Measurements from ENCODE around the gene BHLHE40.

The BHLHE40 gene

DNA sequence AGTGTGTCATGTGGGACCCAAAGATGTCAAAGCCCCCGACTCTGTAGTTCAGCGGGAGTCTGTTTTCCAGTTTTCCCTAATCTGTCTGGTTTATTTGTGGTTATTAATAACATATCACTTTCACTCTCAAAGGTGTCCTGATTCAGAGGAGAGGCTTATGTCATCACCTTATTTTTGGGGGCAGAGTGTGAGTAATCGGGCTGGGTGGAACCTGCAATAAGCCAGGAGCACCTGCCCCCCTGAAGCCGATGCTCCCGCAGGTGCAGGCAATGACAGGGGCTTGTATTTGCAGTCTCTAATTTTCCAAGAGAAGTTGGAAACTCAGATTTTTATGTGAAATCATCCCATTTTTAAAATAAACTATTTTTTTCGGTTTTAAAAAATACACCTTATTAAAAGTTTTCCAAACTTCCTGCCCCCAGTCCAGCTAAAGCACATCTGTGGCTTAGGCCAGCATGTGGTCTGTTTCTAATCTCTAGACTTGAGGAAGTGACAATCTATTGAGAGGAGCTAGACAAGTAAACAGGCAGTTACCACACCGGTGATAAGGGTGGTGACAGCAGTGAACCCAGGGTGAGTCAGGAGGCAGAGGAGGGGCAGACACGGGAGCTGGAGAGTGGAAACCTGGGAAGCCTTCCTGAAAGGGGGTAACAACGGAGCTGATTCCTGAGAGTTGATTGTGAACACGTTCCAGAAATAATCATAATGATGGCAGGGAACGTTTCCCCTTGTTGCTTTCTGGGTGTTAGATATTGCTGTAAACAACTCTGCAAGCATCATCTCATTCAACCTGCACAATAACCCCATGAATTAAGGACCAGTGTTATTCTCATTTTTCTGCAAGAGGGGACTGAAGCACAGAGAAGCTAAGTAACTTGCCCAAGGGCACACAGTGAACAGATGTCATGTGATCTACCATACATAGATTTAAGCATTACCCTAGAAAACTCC lies 37.2 kb downstream of the BHLHE40 start:
- DNase-seq (ENCODE audit: low read depth in 2 of 2, low spot score in 1 of 2): no peak

DNA sequence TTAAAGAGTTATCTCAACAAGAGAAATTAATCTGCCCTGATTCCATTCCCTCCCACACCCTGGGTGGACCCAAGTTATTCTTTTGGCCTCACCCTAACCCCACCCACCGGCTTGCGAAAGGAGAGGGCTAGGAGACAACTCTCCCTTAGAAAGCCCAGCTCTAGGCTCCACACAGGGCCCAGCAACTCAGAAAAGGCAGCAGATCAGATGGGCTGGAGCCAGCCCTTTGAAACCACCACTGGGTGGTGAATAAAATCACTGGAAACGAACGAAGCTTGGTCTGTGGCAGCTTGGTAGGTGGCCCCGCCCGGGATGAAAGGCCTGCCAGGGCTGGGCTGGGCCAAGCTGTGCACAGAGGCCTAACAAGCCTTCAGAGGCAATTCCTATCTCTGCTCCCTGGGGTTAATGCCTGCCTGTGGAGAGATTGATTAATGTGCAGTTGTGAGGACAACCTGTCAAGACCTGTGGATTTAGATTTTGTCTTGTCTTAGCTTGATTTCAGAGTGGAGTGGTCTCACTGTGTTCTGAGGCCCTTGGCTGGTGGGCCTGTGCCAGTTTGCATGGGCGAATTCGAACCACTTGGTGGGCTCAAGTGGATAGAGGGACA lies 38.8 kb downstream of the BHLHE40 start:
- DNase-seq (ENCODE audit: low read depth in 2 of 2, low spot score in 1 of 2): no peak

GRCh38 chr3:5019411-5020241 lies 40.4 kb downstream of the BHLHE40 start:
- DNase-seq (ENCODE audit: low read depth in 2 of 2, low spot score in 1 of 2): peak; percentile 59 to 63

- no peak for DNase-seq (ENCODE audit: low read depth in 2 of 2, low spot score in 1 of 2)
These were observed 41.0 kb downstream of the BHLHE40 start for GRCh38 chr3:5020242-5020722.

DNA sequence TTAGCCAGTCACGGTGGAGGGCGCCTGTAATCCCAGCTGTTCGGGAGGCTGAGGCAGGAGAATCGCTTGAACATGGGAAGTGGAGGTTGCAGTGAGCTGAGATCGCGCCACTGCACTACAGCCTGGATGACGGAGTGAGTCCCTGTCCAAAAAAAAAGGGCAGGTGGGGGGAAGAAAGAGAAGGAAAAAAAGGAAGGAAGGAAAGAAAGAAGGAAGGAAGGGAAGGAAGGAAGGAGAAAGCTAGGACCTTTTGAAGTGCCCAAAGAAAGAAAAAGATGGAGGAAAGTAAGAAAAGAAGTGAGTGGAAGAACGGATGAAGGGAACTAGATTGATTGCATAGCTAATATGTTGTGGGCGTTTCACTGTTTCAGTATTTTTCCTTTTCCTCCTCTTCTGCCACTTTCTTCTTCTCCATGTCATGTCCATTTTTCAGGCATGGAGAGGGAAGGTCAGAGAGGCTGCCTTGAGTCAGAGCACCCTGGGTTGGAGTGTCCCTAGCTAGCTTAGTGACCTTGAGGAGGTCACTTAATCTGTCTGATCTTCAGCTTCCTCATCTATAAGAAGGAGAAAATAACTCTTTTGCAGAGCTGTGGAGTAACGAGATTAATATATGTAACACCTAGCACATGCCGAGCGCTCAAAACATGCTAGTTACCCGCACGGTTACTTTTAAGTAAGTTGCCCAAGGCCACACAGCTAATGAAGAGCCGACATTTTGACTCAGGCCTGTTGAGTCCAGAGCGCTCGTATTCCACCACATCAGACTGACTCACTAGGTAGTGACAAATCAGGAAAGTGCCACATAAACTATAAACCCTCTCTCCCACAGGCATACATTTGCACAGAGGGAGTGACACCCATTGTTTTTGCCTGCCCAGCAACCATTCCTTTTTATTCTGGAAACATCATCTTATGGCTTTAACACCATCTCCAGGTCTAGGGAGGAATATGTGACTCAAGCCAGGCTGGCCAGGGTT lies 42.2 kb downstream of the BHLHE40 start:
- no peak for DNase-seq (ENCODE audit: low read depth in 2 of 2, low spot score in 1 of 2)

GRCh38 chr3:5022187-5022965 lies 43.1 kb downstream of the BHLHE40 start:
- DNase-seq (ENCODE audit: low read depth in 2 of 2, low spot score in 1 of 2): no peak

GRCh38 chr3:5022966-5023776 lies 43.9 kb downstream of the BHLHE40 start:
- no peak for DNase-seq (ENCODE audit: low read depth in 2 of 2, low spot score in 1 of 2)

GRCh38 chr3:5023777-5024346 lies 44.6 kb downstream of the BHLHE40 start:
- no peak for DNase-seq (ENCODE audit: low read depth in 2 of 2, low spot score in 1 of 2)

- DNase-seq (ENCODE audit: low read depth in 2 of 2, low spot score in 1 of 2): no peak
These were observed 46.8 kb downstream of the BHLHE40 start for GRCh38 chr3:5026046-5026362.

DNA sequence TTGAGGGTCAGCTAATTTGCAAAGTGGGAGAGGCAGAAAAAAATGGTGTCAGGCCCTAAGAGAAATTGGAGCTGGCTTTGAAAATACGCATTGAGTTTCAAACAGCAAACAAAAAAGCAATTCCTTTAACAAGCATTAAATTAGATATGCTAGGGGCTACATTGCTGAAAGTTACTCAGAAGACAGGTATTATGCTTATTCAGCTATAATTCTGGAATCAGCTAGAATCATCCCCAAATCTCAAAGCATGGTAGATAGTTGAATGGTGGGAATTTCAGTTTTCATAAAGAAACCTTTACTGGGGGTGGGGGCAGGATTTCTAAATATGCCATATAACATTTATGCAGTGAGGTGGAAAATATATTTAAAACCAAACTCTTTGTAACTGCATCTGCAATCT lies 50.5 kb downstream of the BHLHE40 start:
- DNase-seq (ENCODE audit: low read depth in 2 of 2, low spot score in 1 of 2): no peak

DNA sequence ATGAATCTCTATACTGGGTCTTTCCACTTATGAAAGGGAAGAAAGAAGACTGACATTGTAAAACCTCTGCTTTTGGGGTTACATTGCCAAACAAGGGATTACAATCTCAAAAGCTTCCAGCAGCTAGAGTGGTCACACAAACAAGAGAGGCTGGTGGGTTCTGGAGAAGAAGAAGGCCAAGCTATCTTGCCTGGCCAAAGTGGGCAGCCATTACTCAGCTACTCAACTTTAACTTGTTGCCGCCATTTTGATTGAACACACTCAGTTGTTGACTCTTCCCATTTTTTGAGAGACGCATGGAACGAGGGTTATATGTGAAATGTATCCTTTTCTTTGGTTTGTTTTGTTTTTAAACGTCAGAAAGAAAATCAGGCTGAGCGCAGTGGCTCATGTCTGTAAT lies 50.9 kb downstream of the BHLHE40 start:
- no peak for DNase-seq (ENCODE audit: low read depth in 2 of 2, low spot score in 1 of 2)

- no peak for DNase-seq (ENCODE audit: low read depth in 2 of 2, low spot score in 1 of 2)
These were observed 53.6 kb downstream of the BHLHE40 start for GRCh38 chr3:5032844-5033243.

Data from stimulated activated CD8-positive, alpha-beta memory T cell treated with anti-CD3 and anti-CD28 coated beads, Interleukin-4, amount 100 ng/mL, for 4 hours (primary cell).